GM12872 (cell line): Measurements from ENCODE around the gene CYP4F22.

Experiments used
- TF ChIP-seq, protein P1 (sequence below): IDR thresholded peaks from 3 replicates; pipeline ENCODE4 v1.5.1; 2011; ENCODE audit warnings: low read depth, mild to moderate bottlenecking, low read length, moderate library complexity; ENCODE audit not compliant: insufficient read depth

The CYP4F22 gene

DNA sequence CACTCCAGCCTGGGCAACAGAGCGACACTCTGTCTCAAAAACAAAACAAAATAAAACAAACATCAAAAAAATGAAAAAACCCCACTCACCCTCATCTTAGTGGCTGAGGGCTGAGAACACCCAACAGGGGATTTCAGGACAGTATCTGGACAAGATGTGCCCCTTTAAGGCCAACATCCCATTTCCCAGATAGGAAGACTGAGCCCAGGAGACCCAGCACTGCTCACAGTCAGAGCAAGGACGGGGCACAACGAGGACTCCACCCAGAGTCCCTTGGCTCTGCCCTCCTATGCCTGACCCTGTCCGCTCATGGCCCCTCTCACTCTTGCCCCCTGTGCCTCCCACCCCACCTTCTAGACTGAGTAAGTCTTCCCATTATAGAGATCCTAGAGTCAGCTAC lies 53.8 kb downstream of the CYP4F22 start:
- TF ChIP-seq, protein P1, sequence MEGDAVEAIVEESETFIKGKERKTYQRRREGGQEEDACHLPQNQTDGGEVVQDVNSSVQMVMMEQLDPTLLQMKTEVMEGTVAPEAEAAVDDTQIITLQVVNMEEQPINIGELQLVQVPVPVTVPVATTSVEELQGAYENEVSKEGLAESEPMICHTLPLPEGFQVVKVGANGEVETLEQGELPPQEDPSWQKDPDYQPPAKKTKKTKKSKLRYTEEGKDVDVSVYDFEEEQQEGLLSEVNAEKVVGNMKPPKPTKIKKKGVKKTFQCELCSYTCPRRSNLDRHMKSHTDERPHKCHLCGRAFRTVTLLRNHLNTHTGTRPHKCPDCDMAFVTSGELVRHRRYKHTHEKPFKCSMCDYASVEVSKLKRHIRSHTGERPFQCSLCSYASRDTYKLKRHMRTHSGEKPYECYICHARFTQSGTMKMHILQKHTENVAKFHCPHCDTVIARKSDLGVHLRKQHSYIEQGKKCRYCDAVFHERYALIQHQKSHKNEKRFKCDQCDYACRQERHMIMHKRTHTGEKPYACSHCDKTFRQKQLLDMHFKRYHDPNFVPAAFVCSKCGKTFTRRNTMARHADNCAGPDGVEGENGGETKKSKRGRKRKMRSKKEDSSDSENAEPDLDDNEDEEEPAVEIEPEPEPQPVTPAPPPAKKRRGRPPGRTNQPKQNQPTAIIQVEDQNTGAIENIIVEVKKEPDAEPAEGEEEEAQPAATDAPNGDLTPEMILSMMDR, result no peak

DNA sequence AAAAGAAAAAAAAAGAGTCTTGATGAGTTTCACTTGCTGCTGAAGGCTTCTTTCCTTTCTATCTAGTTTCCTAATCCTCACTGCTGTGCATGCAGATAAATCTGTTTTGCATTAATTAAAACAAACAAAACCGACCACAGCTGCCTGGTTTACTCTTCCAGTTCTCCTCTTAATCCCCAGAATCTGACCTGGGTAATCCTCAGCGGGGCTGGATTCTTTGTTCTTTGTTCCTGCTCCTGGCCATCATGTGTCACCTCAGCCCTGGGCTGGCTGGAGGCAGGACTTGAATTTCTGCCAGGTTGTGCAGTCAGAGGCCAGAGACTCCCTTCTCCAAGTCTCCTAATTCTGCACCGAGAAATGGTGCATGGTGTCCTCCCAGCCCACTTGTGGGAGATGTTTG lies 54.5 kb downstream of the CYP4F22 start:
- TF ChIP-seq, protein P1, result no peak

DNA sequence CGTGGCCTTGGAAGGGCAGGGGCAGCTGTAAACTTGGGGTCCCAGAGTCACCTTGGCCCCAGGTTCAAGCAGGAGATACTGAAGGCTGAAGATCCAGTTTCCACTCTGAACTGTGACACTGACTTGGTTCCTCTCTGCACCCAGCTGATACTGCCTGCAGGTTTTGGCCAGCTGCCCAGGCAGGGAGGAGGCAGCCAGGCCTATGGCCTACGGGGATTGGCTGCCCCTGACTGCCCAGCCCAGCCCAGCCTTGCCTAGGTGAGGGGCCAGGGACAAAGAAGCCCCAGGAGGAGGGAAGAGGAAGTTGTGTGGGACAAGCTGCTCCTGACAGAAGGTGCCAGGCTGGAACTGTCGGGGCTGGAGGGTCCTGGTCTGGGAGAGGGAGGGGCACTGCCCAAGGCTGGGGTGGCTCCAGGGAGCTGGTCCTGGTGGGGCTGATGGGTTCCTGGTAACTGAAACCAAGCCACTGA lies 55.0 kb downstream of the CYP4F22 start:
- TF ChIP-seq, protein P1, result no peak

DNA sequence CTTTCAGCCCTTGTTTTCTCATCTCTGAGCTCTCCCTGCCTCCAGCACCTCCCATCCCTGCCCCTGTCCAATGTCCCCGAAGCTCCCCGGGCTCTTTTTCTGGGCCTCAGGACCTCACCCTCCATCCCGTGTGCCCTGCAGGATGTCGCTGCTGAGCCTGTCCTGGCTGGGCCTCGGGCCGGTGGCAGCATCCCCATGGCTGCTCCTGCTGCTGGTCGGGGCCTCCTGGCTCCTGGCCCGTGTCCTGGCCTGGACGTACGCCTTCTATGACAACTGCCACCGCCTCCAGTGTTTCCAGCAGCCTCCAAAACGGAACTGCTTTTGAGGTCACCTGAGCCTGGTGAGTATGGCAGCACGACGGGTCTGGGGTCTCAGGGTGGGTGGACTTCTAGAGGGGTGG lies 55.6 kb downstream of the CYP4F22 start:
- TF ChIP-seq, protein P1, result no peak

DNA sequence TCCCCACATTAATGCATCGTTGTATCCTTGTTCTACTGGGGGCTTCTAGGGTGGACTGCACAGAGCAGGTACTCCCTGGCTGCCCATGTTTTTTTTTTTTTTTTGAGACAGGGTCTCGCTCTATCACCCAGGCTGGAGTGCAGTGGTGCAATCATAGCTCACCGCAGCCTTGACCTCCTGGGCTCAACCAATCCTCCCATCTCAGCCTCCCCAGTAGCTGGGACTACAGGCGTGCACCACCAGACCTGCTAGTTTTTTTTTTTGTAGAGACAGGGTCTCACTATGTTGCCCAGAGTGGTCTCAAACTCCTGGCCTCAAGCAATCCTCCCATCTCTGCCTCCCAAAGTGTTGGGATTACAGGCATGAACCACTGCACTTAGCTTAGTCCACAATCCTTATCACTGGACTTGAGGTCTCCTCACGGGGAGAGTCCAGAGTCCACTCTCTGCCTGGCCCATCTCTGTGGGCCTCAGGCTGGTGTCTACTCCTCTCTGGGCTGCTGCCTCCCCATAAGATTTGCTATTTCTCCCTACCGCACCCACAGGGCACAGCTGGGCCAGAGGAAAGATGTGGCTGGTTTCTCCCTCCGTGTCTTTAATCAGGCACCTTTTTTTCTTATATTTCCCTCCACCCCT lies 56.3 kb downstream of the CYP4F22 start:
- TF ChIP-seq, protein P1, result no peak

DNA sequence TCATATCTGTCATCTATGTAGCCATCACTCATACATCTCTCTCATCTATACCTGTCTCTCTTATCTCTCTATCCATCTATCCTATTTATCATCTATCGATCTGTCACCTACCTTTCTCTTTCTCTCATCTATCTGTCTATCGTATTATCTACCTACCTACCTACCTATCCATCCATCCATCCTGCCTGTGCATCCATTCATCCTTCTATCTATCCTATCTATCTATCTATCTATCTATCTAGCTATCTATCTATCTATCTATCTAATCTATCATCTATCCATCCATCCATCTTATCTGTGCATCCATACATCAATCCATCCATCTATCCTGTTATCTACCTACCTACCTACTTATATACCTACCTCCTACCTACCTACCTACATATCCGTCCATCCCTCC lies 62.1 kb downstream of the CYP4F22 start:
- TF ChIP-seq, protein P1, result no peak

DNA sequence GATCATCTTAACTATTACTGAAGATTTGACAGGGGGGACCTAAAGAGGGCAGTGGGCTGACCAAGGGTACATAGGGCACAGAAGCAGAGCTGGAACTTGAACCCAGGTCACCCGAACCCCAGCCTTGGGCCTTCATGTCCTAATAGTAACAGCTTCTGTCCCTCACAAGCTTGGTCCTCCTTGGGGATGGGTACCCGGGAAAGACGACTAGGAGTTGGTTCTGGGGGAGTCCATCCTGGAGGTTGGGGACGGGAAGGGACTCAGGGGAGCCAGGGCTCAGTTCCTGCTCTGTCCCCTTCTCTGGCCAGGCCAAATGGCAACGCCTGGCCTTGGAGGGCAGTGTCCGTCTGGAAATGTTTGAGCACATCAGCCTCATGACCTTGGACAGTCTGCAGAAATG lies 67.1 kb downstream of the CYP4F22 start:
- TF ChIP-seq, protein P1, result no peak
